Left renal pelvis (tissue), 4 donors: ENCODE measurements around the gene GAB4. TPM values are rescaled to one million over a fixed set of nuclear protein-coding genes. Genes with fewer than 3 reads are reported as not detected.
"Not testable (repeated sequence)": the region's sequence is repeated elsewhere in the genome, so short reads cannot be mapped to it uniquely, and the experiment has no call there.

Source experiments
- DNase-seq, 4 donors: peaks; one replicate each; pipeline ENCODE4 v3.0.0-alpha.2; 2013; ENCODE audit warnings: low read depth in 4 of 4, low spot score in 3 of 4
- polyA plus RNA-seq, 4 donors: library from polyadenylated mRNA; unstranded; fragments of 120-200 nt; gene quantifications; one replicate each; pipeline ENCODE4 v1.2.1, GENCODE V29; 2013; ENCODE audit not compliant: insufficient read length in 4 of 4

Gene GAB4
- polyA plus RNA-seq, 4 donors = not detected

GRCh38 chr22:16960220-16960883 is 47.7 kb downstream of the GAB4 start:
- no peak for DNase-seq

GRCh38 chr22:16959345-16959930 is 48.6 kb downstream of the GAB4 start:
- no peak for DNase-seq

GRCh38 chr22:16958475-16958874 is 49.5 kb downstream of the GAB4 start:
- DNase-seq = no peak

GRCh38 chr22:16957781-16958180 is 50.2 kb downstream of the GAB4 start:
- no peak for DNase-seq

- DNase-seq = no peak
These were observed 51.7 kb downstream of the GAB4 start for GRCh38 chr22:16956290-16956689.

- DNase-seq = peak in 2 of 4 donors; percentile 5 to 6
These were observed 52.3 kb downstream of the GAB4 start for GRCh38 chr22:16955678-16956210.

- DNase-seq = no peak
These were observed 52.9 kb downstream of the GAB4 start for GRCh38 chr22:16955081-16955480.

- no peak for DNase-seq
These were observed 54.0 kb downstream of the GAB4 start for GRCh38 chr22:16954060-16954403.

- no peak for DNase-seq
These were observed 54.6 kb downstream of the GAB4 start for GRCh38 chr22:16953206-16954059.

GRCh38 chr22:16949561-16949960 is 58.5 kb downstream of the GAB4 start:
- DNase-seq = no peak

GRCh38 chr22:16937811-16938210 is 70.2 kb downstream of the GAB4 start:
- no peak for DNase-seq

GRCh38 chr22:16937209-16937608 is 70.8 kb downstream of the GAB4 start:
- DNase-seq = not testable (repeated sequence)

- DNase-seq = no peak
These were observed 71.4 kb downstream of the GAB4 start for GRCh38 chr22:16936625-16937024.

- DNase-seq = no peak
These were observed 72.8 kb downstream of the GAB4 start for GRCh38 chr22:16935209-16935608.

- DNase-seq = no peak
These were observed 74.4 kb downstream of the GAB4 start for GRCh38 chr22:16933291-16934282.

GRCh38 chr22:16932577-16932976 is 75.4 kb downstream of the GAB4 start:
- DNase-seq = no peak

- no peak for DNase-seq
These were observed 82.5 kb downstream of the GAB4 start for GRCh38 chr22:16925407-16925966.

GRCh38 chr22:16922706-16923105 is 85.3 kb downstream of the GAB4 start:
- no peak for DNase-seq

GRCh38 chr22:16922076-16922475 is 85.9 kb downstream of the GAB4 start:
- DNase-seq = no peak
